Mucosa of rectum (tissue), 2 donors: ENCODE results near the gene SYNPR.

Experiments
- H3K27ac ChIP-seq, 2 donors: one replicate each; pipeline ENCODE4 v1.7.0; 2013; ENCODE audit warnings: inconsistent platforms in 2 of 2, low read depth in 2 of 2, low read length in 2 of 2
- H3K27me3 ChIP-seq, 2 donors: one replicate each; pipeline ENCODE4 v1.7.0; 2013; ENCODE audit warnings: low read length in 2 of 2; ENCODE audit not compliant: control insufficient read depth in 2 of 2, insufficient read depth in 2 of 2
- H3K36me3 ChIP-seq, 2 donors: one replicate each; pipeline ENCODE4 v1.7.0; 2013; ENCODE audit warnings: low read length in 2 of 2; ENCODE audit not compliant: control insufficient read depth in 2 of 2, insufficient read depth in 2 of 2
- H3K4me1 ChIP-seq, 2 donors: one replicate each; pipeline ENCODE4 v1.7.0; 2013; ENCODE audit warnings: low read length in 2 of 2, mild to moderate bottlenecking in 1 of 2; ENCODE audit not compliant: control insufficient read depth in 2 of 2, insufficient read depth in 2 of 2
- H3K4me3 ChIP-seq, 2 donors: one replicate each; pipeline ENCODE4 v1.7.0; 2013; ENCODE audit warnings: low read length in 2 of 2
- H3K9ac ChIP-seq, 2 donors: one replicate each; pipeline ENCODE4 v1.7.0; 2013; ENCODE audit warnings: low read length in 2 of 2, low read depth in 1 of 2, mild to moderate bottlenecking in 1 of 2
- H3K9me3 ChIP-seq, 2 donors: one replicate each; pipeline ENCODE4 v1.7.0; 2013; ENCODE audit warnings: low read length in 2 of 2; ENCODE audit not compliant: control insufficient read depth in 2 of 2
- donor health status: healthy.
- donor health status: Normal muscosa, but diverticular disease.

The SYNPR gene

DNA sequence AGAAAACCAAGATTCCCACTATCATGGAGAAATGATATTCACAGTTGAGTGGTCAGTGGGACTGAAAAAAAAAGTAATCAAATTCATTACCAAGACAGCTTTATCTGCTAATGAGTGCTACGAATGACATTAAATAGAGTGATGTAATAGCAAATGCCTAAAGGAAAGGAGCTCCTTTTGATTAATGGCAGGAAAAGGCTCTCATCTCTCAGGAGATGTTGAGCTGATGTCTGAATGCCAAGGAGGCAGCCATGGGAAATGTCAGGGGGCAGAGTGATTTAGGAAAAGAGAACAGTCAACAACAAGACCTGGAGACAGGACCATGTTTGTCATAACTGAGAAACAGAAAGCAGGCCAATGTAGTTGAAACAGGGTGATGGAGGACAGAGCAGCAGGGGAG is 277.7 kb downstream of the SYNPR start:
- no peak overlapping the region for H3K9ac ChIP-seq
- H3K36me3 ChIP-seq, result no peaks in the 10 kb centered on the region
- H3K9me3 ChIP-seq, result peaks cover 0 to 3% of the 10 kb centered on the region in 2 donors
- H3K4me1 ChIP-seq, result peaks cover 0 to 4% of the 10 kb centered on the region in 2 donors
- no peaks in the 10 kb centered on the region for H3K27me3 ChIP-seq
- H3K27ac ChIP-seq, result no peak overlapping the region
- H3K4me3 ChIP-seq, result no peak overlapping the region

GRCh38 chr3:63556401-63556800 is 278.3 kb downstream of the SYNPR start:
- H3K9ac ChIP-seq, result no peak overlapping the region
- no peaks in the 10 kb centered on the region for H3K27me3 ChIP-seq
- no peak overlapping the region for H3K4me3 ChIP-seq
- peaks cover 0 to 4% of the 10 kb centered on the region in 2 donors for H3K4me1 ChIP-seq
- H3K27ac ChIP-seq, result no peak overlapping the region
- H3K9me3 ChIP-seq, result peaks cover 0 to 3% of the 10 kb centered on the region in 2 donors
- no peaks in the 10 kb centered on the region for H3K36me3 ChIP-seq

GRCh38 chr3:63557912-63558311 is 279.8 kb downstream of the SYNPR start:
- Histone ChIP-seq H3K27me3 (no peaks in the 10 kb centered on the region), H3K4me1 (peaks cover 0 to 7% of the 10 kb centered on the region in 2 donors), H3K9me3 (peaks cover 0 to 2% of the 10 kb centered on the region in 2 donors), H3K36me3 (no peaks in the 10 kb centered on the region), H3K9ac (no peak overlapping the region), H3K27ac (no peak overlapping the region), H3K4me3 (no peak overlapping the region)

DNA sequence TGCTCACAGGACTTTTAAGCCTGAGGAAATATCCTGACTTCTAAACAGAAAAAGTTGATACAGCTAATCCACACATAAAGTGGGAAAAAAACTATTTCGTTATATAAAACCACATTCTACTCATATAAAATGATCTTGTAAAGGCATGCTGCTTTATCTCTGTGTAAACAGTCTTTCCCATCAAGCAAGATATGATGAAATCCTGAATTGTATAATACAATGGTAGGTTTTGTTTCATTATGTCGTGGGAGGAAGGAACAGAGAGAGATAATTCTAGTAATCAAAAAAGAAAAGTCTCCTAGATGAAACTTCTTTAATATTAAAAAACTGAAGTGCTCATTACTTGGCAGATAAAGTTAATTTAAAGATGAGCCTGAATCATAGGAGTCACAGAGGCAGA is 281.8 kb downstream of the SYNPR start:
- H3K36me3 ChIP-seq, result no peaks in the 10 kb centered on the region
- peaks cover 0 to 8% of the 10 kb centered on the region in 2 donors for H3K4me1 ChIP-seq
- H3K27ac ChIP-seq, result peak overlapping the region in 1 of 2 donors; percentile 51
- H3K9ac ChIP-seq, result no peak overlapping the region
- H3K27me3 ChIP-seq, result no peaks in the 10 kb centered on the region
- H3K9me3 ChIP-seq, result no peaks in the 10 kb centered on the region
- peak overlapping the region in 1 of 2 donors; percentile 16 for H3K4me3 ChIP-seq

DNA sequence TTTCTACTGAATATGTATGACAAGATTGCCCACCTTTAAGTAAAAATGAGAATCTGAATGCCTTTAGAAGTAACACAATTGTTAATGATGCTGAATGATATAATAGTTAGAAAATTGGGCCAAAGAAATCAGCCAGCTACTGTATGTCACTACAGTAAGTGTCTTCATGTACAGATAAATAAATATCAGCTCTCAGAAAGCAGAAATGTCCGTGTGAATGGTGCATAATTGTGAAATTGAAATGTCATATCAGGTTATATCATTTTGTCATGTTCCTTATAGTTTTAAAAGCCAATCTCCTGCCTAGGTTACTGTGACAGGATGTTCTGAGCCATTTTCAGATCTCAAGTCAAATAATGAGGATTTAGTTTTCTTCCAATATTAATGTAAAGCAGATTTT is 283.8 kb downstream of the SYNPR start:
- no peaks in the 10 kb centered on the region for H3K9me3 ChIP-seq

GRCh38 chr3:63562323-63562722 is 284.2 kb downstream of the SYNPR start:
- H3K36me3 ChIP-seq, result no peaks in the 10 kb centered on the region
- peaks cover 0 to 8% of the 10 kb centered on the region in 2 donors for H3K4me1 ChIP-seq
- no peak overlapping the region for H3K4me3 ChIP-seq
- no peak overlapping the region for H3K9ac ChIP-seq
- no peaks in the 10 kb centered on the region for H3K27me3 ChIP-seq
- H3K9me3 ChIP-seq, result no peaks in the 10 kb centered on the region
- no peak overlapping the region for H3K27ac ChIP-seq

More for the DNA sequence above, 283.8 kb downstream of the SYNPR start:
- Histone ChIP-seq H3K27me3 (no peaks in the 10 kb centered on the region), H3K4me1 (peaks cover 0 to 8% of the 10 kb centered on the region in 2 donors), H3K4me3 (no peak overlapping the region), H3K27ac (no peak overlapping the region), H3K36me3 (no peaks in the 10 kb centered on the region), H3K9ac (no peak overlapping the region)

DNA sequence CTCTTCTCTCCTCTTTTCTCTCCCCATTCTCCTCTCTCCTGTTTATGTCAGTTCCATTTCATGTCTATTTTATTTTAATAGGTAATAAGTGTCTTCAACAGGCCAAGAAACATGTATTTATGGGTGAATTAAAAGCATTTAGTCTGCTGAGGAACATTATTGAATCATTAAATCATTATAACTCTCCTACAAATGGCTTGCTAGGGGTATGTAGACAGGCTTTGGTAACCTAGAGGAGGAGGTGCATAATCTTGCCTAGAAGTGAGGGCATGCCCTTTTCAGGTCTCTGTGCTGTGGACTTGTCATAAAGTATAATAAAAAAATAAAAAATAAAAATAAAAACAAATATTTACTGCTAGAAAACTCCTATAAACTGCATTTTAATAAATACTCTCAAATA is 285.5 kb downstream of the SYNPR start:
- H3K27me3 ChIP-seq, result no peaks in the 10 kb centered on the region
- H3K4me3 ChIP-seq, result no peak overlapping the region
- H3K9ac ChIP-seq, result no peak overlapping the region
- peaks cover 0 to 8% of the 10 kb centered on the region in 2 donors for H3K4me1 ChIP-seq
- no peaks in the 10 kb centered on the region for H3K9me3 ChIP-seq
- no peak overlapping the region for H3K27ac ChIP-seq
- no peaks in the 10 kb centered on the region for H3K36me3 ChIP-seq

- Histone ChIP-seq H3K9me3 (no peaks in the 10 kb centered on the region), H3K4me1 (peaks cover 0 to 6% of the 10 kb centered on the region in 2 donors), H3K4me3 (no peak overlapping the region), H3K27ac (no peak overlapping the region), H3K36me3 (no peaks in the 10 kb centered on the region), H3K9ac (no peak overlapping the region), H3K27me3 (no peaks in the 10 kb centered on the region)
These were observed 287.1 kb downstream of the SYNPR start for GRCh38 chr3:63565220-63565619.

DNA sequence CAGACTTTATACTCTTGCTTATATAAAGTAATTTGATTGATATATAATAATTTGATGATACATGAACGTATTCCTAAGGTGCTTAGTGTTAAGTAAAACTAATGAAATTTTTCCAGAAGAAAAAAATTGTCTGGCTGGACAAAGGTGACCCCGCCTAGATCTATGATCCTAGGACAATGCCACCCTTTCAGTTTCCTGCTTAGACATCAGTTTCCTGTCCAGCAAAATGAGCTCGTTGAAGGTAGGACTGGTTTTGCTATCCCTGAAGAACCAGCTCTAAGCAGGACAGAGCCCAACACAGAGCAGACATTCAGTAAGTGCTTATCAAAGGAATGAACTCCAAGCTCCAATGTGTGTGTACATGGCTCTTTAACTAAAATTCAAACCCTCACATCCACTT is 293.6 kb downstream of the SYNPR start:
- no peaks in the 10 kb centered on the region for H3K27me3 ChIP-seq
- no peaks in the 10 kb centered on the region for H3K9me3 ChIP-seq
- no peak overlapping the region for H3K27ac ChIP-seq
- H3K4me3 ChIP-seq, result no peak overlapping the region
- H3K4me1 ChIP-seq, result peaks cover 0 to 4% of the 10 kb centered on the region in 2 donors
- no peaks in the 10 kb centered on the region for H3K36me3 ChIP-seq
- no peak overlapping the region for H3K9ac ChIP-seq

- H3K27ac ChIP-seq, result peak overlapping the region; percentile 46 to 67
- H3K9me3 ChIP-seq, result no peaks in the 10 kb centered on the region
- H3K9ac ChIP-seq, result peak overlapping the region in 1 of 2 donors; percentile 29
- peaks cover 2 to 17% of the 10 kb centered on the region in 2 donors for H3K4me1 ChIP-seq
- H3K4me3 ChIP-seq, result no peak overlapping the region
- H3K27me3 ChIP-seq, result no peaks in the 10 kb centered on the region
- no peaks in the 10 kb centered on the region for H3K36me3 ChIP-seq
These were observed 298.7 kb downstream of the SYNPR start for GRCh38 chr3:63576846-63577245.

- no peaks in the 10 kb centered on the region for H3K27me3 ChIP-seq
- no peaks in the 10 kb centered on the region for H3K9me3 ChIP-seq
- H3K4me3 ChIP-seq, result no peak overlapping the region
- peaks cover 2 to 17% of the 10 kb centered on the region in 2 donors for H3K4me1 ChIP-seq
- no peaks in the 10 kb centered on the region for H3K36me3 ChIP-seq
- H3K27ac ChIP-seq, result no peak overlapping the region
- no peak overlapping the region for H3K9ac ChIP-seq
These were observed 300.8 kb downstream of the SYNPR start for GRCh38 chr3:63578858-63579257.
